Stimulated activated CD4-positive, alpha-beta T cell treated with anti-CD3 and anti-CD28 coated beads, TNF-alpha, amount 100 ng/mL, for 1 hour (primary cell): Measurements from ENCODE around the gene ZNF445.
"Not testable (repeated sequence)": the region's sequence is repeated elsewhere in the genome, so short reads cannot be mapped to it uniquely, and the experiment has no call there.

ENCODE experiments used
- DNase-seq, 3 donors: peaks; one replicate each; pipeline ENCODE4 v3.0.0-alpha.2; 2020; ENCODE audit warnings: low read depth in 3 of 3, low spot score in 1 of 3

The ZNF445 gene

GRCh38 chr3:44402548-44402947, 74.9 kb downstream of the ZNF445 start:
- no peak for DNase-seq

GRCh38 chr3:44400771-44401170, 76.7 kb downstream of the ZNF445 start:
- no peak for DNase-seq

DNA sequence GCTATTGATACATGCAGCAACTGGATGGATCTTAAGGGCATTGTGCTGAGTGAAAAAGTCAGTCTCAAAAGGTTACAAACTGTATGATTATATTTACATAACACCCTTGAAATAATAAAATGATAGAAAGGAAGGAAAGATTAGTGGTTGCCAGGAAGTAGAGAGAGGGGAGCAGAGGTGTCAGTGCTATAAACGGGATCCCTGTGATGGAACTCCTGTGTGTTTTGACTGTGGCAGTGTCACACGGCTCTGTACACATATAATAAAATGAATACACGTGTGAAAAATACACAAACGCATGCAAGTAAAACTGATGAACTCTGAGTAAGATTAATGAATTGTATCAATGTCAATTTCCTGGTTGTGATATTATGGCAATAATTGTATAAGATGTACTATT, 78.6 kb downstream of the ZNF445 start:
- no peak for DNase-seq

- DNase-seq: not testable (repeated sequence)
Observed at GRCh38 chr3:44398271-44398670, 79.2 kb downstream of the ZNF445 start.

- no peak for DNase-seq
Observed at GRCh38 chr3:44396200-44397171, 81.0 kb downstream of the ZNF445 start.

DNA sequence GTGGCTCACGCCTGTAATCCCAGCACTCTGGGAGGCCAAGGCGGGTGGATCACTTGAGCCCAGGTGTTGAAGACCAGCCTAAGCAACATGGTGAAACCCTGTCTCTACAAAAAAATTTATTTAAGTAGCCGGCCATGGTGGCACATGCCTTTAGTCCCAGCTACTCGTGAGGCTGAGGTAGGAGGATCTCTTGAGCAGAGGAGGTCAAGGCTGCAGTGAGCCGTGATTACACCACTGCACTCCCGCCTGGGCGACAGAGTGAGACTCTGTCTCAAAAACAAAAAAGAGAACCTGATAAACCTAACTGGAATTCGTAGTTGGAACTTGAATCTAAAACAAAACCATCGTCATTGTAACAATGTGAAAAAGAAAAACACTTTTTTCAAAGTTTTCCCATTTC, 81.8 kb downstream of the ZNF445 start:
- no peak for DNase-seq

DNA sequence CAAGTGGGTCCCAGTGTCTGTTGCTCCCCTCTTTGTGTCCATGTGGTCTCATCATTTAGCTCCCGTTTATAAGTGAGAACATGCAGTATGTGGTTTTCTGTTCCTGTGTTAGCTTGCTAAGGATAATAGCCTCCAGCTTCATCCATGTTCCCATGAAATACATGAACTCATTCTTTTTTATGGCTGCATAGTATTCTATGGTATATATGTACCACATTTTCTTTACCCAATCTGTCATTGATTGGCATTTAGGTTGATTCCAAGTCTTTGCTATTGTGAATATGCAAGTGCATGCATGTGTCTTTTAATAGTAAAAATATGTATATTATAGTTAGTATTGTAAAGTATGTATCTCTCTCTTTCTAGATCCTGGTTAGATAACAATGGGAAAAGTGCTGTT, 85.0 kb downstream of the ZNF445 start:
- no peak for DNase-seq

GRCh38 chr3:44387404-44387803, 90.1 kb downstream of the ZNF445 start:
- no peak for DNase-seq
